Inferior parietal cortex (tissue), 1 donor: ENCODE results near the gene MYLK.

Experiments
- DNase-seq: peaks from one replicate; pipeline ENCODE4 v3.0.0-alpha.2; 2016; ENCODE audit errors: extremely low spot score

The MYLK gene

DNA sequence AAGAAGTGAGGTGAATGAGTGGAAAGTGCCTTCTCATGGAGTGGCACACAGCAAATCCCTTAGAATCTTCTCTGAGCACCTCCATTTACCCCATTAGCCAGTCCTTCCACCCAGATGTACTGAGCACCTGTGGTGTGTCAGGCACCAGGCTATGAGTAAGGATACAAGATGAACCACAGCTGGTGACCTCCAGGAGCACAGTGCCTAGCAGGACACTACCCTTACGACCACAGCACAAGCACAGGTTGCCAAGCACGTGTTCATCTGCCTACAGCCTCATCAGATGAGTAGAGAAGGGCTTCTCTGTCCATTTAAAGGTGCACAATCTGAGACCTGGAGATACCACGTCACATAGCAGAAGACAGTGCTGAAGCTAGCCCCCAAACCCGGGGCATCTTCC, 6.2 kb downstream of the MYLK start:
- no peak for DNase-seq

DNA sequence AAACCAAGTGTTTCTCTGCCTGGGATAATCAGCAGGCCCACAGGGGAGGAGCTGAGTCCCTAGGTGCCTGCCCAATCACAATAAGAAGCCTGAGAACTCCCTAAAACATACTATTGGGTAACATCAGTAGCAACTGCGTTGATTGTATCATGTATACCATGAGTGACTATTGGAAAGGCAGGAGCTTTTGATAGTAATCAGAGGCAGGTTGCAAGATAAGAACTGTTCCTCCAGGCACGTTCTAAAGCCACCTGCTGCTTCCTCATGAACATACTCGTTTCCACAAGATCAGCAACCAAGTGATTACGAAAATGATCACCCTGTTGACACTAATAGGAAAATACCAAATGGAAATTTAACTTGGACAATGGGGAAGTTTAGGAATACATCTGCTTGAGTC, 6.7 kb downstream of the MYLK start:
- DNase-seq = no peak

DNA sequence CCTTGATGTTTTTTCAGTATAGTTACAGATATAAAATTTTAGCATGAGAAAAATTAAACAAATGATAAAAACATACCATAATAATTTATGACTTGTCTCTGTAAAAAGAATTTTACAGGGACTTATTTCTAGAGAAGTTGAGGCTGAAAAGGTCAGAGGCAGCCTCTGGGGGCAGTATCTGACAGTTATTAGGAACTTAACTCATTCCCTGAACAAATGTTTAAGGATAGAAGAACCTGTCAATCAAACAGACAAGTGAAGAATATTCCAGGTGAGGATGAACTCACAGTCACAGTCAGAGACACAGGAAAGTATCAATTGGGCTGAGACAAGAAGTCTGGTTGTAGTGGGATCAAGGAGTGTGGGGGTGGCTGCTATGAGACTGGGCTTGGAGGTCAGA, 7.3 kb downstream of the MYLK start:
- DNase-seq = no peak

DNA sequence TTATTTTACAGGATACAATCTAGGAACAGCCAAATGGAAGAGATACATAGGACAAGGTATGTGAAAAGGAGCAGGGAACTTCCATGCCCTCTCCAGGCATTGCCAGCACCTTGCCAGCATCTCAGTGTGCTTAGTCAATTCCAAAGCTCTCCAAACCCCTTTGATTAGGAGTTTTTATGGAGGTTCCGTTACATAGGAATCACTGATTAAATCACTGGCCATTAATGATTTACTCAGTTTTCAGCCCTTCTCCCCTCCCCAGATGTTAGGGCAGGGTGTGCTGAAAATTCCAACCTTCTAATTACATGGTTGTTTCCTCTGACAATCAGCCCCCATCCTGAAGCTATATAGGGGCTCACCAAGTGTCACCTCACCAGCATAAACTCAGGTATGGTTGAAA, 11.5 kb downstream of the MYLK start:
- no peak for DNase-seq

DNA sequence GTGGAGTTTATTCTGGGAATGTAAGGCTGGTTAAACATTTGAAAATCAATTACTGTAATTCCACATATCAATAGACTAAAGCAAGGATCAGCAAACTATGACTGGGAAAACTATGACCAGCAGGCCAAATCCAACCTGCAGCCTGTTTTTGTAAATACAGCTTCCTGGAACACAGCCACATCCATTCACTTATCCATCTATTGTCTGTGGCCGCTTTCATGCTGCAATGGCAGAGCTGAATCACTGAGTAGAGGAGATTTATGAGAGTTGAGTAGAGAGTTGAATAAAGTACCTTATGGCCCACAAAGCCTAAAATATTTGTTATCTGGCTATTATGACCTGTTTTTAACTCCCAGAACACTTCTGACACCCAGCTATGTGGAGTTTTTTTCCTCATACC, 12.2 kb downstream of the MYLK start:
- no peak for DNase-seq

DNA sequence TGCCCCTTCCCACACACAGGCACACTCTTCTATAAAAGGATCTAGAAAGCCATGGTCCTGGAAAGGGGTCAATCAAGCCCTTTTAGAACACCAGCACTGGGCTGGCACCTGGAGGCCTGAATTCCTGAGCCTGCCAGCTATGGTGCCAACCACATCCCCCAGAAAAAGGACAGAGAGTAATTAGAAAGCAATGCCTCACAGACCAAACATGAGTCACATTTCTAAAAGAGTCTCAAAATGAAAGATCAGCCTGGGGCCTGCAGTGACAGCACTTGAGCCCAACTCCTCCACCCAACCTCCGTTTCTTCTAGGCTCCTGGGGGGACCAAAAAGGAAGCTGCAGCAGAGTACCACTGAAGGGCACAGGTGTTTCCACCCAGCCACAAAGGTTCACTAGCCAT, 14.1 kb downstream of the MYLK start:
- no peak for DNase-seq

DNA sequence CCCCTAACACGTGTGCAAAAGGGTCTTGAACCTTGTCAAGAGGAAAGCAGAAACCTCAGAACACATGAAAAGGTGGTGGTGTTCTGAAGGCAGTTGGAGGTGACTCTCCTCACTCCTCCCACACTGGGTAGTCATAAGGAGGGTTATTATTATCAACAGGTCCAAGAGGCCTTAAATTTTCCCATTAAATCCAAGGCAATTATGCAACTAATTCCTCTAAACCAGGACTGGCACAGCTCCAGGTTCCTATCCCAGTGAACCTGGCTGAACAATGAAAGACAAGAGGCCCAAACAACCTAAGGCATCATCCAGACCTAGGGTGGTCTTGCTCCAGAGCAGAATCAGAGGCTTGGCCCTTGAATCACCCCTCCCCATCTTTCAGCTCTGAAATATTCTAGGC, 15.0 kb downstream of the MYLK start:
- DNase-seq = no peak

DNA sequence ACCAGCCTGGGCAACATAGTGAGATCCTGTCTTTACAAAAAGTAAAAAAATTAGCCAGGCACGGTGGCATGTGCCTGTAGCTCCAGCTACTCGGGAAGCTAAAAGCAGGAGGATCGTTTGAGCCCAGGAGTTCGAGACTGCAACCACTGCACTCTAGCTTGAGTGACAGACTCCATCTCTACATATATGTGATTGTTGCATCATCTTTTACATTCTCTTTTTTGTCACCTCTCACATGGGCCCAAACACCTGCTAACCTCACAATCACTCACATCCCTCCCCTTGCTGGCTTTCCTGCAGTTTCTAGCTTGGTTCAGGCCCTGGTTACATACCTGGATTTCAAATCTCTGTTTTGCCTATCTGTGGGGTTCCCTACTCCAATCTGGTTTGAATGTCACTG, 19.4 kb downstream of the MYLK start:
- DNase-seq = no peak

DNA sequence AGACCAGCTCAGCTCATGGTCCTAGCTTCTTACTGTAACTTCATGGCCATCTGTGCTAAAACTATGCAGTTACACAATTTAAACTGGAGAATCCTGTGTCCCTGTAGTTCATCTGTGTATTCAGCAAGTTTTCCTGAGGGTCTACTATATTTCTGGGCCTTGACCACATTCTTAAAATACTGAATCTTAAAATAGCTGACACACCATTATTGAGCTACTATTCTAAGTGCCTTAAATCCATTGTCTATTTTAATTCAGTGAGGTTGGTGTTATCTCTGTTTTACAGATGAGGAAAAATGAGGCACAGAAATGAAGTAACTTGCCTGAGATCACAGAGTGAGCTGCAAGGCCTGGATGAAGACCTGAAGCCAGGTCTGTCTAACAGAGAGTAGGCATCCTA, 22.0 kb downstream of the MYLK start:
- no peak for DNase-seq

DNA sequence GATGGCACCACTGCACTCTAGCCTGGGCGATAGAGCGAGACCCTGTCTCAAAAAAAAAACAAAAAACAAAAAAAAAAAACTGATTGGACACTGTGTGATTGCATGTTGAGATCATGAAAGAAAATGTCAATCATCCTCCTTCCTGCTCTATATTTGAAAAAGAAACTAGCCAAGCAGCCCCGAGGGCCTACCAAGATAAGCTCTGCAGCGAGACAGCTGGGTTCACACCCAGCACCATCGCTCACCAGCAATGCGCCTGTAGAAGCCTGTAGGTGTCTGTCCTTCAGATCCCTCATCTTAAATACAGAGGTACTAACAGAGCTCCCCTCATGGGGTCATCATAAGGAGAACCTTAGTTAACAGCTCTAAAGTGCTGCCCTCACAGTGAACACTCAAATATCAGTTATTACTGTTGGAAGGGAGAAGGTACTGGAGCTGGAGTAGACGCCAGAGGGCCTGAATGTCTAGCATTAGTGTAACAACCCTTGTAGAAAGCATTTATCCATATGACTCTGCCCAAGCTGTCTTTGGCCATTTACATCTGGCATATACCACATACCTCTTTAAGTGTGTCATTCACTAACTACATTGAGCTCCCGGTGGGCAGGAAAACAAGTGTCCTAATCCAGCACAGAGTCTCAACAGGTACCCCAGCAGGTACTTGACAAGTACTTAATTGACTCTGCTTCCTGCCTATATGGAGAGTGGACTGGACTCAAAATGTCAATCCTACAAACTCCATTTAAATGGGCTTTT, 22.9 kb downstream of the MYLK start:
- DNase-seq = no peak

DNA sequence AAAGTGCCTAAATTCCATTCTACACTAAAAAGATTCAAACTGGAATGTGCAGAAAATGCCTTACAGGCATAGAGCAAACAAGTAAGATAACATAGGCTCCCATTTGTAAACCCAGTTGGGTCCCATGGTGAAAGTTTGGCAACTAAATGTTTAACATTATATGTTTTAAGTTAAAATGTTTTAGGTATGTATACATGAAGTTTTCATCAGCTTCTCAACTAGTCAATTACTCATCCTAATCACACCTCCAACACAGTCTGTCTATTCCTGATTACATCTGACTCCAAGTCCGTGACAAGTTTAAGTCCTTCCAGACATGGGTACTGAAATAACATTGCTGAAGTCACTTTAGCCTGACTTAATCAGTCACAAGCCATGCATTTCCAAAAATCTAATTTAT, 25.0 kb downstream of the MYLK start:
- DNase-seq = peak; percentile 17

DNA sequence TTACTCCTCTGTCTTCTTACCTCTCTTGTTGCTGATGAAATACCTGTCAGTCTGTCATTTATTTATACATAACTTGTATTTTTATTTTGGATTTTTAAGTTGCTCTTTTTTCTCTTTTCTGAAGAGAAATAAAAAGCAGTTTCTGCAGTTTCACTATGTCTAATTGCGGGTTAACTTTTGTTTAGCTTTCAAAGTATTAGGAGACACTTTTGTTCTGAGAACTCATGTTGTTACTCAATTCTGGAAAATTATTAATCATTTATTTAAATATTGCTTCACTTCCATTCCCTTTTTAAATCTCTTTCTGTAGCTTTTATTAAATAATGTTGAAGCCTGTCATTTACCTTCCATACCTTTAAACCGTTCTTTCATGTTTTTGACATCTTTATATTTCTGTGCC, 29.2 kb downstream of the MYLK start:
- no peak for DNase-seq

DNA sequence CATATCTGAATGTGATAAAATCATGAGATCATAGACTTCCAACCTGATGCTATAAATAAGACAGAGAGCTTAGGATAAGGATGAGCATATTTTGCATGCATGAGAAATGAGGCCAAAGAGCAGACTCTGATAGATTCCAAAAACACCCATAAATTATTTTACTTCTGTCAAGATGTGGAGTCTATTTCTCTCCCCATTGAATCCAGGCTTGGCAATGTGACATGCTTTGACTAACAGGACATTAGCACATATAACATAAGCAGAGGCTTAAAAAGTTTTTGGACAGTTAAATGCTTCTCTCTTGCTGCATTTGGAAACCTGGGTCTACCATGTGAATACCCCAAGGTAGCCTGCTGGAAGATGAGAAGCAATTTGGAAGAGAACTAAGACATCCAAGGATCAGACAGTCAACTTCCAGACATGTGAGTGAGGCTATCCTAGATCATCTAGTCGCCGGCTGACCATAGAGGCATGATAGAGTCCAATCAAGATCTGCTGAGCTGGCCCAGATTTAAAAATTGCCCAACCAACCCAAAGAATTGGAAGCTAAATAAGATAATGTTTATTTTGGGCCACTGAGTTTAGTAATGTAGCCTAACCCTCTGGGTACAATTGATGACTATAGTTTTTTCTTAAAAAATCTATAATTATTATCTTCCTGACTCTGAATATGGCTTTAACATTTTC, 30.3 kb downstream of the MYLK start:
- no peak for DNase-seq

DNA sequence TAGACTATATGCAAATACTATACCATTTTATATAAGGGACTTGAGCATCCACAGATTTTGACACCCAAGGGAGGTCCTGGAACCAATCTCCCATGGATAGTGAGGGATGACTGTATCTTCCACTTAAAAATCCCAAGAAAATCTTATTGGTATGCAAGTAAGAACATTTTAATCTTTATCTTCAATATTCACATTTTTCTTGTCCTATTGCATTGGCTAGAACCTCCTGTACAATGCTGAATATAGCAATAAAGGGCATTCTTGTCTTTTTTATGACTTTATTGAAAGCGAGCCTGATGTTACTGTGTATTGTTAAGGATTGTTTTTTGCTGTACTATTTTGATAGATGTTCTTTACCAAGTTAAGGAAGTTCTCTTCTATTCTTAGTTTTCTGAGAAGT, 36.9 kb downstream of the MYLK start:
- no peak for DNase-seq

DNA sequence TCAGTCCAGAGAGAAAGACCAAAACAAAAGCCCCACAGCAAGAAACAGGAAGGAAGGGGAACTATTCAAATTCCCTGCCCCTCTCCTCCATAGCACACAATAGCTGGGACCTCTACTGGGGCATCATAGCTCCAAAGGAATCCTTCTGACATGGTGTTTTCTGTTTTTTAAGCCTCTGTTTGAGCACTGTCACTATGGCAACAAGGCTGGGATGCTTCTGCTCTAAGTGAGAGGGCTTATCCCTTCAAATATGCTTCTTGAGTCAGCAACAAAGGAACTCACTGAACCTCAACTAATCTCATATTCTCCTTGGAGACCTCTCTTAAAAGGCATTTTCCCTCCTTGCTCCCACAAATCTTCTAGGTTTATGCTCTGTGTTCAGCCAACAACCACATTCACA, 40.5 kb downstream of the MYLK start:
- no peak for DNase-seq

DNA sequence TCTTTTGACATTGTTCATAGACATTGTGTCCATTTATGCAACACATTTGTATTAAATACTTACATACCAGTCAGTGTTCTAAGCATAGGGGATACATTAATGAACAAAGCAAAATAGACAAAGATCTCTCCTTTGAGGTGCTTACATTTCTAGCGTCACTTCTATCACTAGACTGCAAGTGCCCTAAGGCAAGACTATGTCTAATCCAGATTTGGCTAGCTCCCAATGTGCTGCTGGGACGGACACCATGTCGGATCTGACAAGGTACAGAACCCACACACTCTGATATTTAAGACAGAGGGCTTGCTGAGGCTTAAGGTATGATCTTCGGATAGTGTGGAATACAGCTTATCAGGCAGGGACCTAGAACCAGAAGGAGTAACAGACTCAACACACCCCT, 41.4 kb downstream of the MYLK start:
- DNase-seq = no peak

DNA sequence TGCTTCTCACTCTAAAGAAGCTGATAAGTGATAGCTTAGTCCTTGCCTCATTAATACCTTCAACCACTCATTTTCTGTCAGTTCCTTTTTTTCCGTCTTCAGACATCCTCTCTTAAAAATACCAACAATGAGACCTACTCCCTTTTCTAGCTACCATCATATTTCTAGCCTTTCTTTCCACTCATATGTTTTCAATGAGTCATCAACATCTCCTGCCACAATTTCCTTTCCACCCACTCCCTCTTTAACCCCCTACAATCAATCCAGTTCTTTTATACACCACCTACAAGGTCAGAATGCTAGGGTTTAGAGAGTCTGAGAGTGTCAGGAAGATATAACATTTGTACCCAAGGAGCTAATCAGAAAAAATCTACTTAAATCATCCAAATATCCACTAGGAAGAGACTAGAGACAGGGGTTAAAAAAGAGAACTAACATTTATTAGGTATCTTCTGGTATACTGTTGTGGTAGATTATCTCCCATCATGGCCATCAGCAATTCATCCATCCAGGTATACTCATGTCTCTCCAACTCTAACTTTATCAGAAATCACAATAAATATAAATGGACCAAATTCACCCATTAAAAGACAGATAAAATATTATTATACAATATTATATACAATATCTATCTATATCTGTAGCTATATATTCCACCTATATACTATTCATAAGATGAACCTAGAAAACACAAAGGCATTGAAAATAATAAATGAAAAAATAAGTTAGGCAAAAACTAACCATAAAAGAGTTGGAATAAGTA, 42.5 kb downstream of the MYLK start:
- DNase-seq = no peak

DNA sequence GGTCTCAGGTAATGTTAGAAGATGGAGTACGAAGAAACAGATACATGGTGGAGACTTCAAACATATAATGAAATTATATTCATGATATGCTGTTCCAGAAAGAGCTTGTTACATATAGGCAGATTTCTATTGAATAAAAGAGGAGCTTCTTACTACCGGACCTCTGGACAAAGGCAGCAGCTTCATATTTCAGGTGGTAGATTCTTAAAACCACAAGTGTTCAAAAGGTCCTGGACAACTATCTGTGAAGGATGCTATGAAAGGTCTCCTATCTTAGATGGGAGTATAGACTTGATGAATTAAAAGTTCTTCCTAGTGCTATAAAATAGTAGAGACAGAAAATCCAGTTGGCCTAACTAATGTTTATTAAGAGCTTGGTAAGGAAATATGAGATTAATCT, 43.2 kb downstream of the MYLK start:
- no peak for DNase-seq

DNA sequence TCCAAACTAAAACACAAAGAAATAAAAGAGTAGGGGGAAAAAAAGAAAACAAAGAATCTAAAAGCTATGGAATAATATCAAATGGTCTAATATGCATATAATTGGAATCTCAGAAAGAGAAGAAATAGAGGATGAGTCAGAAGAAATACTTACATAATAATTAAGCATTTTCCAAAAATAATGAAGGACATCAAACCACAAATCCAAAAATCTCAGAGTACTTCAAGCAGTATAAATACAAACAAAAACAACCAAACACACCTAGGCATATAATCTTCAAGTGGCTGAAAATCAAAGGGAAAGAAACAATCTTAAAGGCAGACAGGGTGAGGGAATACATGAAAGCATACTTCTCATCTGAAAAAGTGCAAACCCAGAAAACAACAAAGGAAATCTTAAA, 46.3 kb downstream of the MYLK start:
- no peak for DNase-seq

DNA sequence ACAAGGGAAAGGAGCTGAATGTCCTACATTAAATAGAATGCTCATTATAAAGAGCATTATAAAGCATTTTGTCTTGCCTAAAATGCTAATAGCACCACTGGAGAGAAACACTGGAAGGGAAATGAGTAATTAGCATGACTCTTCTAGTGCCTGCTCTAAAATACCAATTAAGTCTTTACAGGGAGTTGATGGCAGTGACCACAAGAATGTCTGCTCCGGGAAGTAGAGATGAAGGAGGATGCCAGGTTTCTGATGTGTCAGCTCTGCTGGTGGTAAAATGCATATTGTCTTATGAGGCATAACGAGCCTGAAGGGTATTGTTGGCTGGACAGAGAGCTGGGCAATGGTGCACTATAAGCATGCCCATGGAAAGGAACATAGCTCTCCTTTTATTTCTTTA, 49.5 kb downstream of the MYLK start:
- no peak for DNase-seq

DNA sequence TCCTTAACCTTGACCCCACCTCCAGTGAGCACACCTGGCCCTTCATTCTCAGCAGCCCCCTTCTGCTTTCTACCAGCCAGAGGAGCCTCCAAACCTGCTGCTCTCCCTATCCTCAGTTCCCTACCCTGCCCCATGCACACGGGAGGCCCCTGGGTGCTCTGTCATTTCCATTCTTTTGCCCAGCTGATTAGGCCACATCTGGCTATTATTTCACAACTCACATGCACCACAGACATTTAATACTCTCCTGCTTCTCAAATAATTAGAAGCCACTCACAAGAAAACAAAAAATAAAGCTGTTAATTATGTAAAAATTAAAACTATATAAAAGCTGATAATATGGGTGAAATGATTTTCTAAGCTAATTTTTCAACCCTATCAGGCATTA, 50.7 kb downstream of the MYLK start:
- DNase-seq = no peak

DNA sequence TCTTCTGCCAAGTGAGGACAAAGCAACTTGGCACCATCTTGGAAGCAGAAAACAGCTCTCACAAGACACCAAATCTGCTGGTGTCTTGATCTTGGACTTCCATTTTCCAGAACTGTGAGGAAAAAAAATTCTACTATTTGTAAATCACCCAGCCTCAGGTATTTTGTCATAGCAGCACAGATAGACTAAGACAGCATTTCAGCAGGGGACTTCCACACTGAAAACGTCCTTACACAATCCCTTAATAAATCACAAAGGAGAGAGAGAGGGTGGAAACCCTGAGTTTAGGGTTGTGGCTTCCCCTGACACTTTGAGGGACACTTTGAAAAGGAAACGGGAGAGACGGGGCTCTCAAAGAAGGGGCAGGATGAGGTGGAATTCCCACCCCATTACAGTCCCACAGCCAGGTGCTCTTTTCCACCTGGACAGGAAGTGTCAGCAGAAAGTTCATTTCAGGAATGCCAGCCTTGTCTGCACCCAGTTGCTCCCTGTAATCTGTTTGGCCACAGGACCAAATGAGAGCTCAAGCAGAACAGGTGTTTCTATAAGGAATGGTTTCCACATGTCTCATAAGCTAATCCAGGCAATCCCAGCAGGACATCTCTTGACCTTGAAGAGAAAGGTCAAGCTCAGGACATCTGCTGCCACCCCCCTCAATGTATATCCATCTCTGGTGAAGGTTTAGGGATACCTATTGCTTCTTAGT, 51.3 kb downstream of the MYLK start:
- no peak for DNase-seq
